ENCODE measurements around the gene RHOA.

GRCh38 chr3:49349348-49350114, 62.2 kb downstream of the RHOA start:
- no peak for TF ChIP-seq CTCF (IDR thresholded peaks at IDR 0.05)
- TF ChIP-seq EP300 (IDR thresholded peaks at IDR 0.05) = no peak
- no peak for TF ChIP-seq POLR2AphosphoS5 (IDR thresholded peaks at IDR 0.05)
